ENCODE measurements around the gene TP53BP2.
A peak's percentile ranks its signal among the peaks of the same experiment; 100 is the strongest.
"Not testable (repeated sequence)": the region's sequence is repeated elsewhere in the genome, so short reads cannot be mapped to it uniquely, and the experiment has no call there.

TP53BP2 gene

GRCh38 chr1:223745731-223746130, 100.0 kb downstream of the TP53BP2 start:
- Histone ChIP-seq H3K9me3 (ENCODE audit: control insufficient read depth, low read length) (no peaks in the 10 kb centered on the region), H2AFZ (no peak overlapping the region), H3K4me1 (peaks cover 1% of the 10 kb centered on the region), H3K9ac (no peak overlapping the region), H3K27ac (no peak overlapping the region), H3K4me2 (ENCODE audit: low read length) (no peak overlapping the region), H3K36me3 (ENCODE audit: control insufficient read depth, insufficient read depth, low read length) (no peaks in the 10 kb centered on the region), H3K79me2 (no peaks in the 10 kb centered on the region), H3K27me3 (ENCODE audit: control insufficient read depth, insufficient read depth, low read length) (no peaks in the 10 kb centered on the region), H3K4me3 (ENCODE audit: low read depth, low read length) (no peak overlapping the region)
- TF ChIP-seq, protein P1, sequence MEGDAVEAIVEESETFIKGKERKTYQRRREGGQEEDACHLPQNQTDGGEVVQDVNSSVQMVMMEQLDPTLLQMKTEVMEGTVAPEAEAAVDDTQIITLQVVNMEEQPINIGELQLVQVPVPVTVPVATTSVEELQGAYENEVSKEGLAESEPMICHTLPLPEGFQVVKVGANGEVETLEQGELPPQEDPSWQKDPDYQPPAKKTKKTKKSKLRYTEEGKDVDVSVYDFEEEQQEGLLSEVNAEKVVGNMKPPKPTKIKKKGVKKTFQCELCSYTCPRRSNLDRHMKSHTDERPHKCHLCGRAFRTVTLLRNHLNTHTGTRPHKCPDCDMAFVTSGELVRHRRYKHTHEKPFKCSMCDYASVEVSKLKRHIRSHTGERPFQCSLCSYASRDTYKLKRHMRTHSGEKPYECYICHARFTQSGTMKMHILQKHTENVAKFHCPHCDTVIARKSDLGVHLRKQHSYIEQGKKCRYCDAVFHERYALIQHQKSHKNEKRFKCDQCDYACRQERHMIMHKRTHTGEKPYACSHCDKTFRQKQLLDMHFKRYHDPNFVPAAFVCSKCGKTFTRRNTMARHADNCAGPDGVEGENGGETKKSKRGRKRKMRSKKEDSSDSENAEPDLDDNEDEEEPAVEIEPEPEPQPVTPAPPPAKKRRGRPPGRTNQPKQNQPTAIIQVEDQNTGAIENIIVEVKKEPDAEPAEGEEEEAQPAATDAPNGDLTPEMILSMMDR (IDR thresholded peaks at IDR 0.05): no peak

DNA sequence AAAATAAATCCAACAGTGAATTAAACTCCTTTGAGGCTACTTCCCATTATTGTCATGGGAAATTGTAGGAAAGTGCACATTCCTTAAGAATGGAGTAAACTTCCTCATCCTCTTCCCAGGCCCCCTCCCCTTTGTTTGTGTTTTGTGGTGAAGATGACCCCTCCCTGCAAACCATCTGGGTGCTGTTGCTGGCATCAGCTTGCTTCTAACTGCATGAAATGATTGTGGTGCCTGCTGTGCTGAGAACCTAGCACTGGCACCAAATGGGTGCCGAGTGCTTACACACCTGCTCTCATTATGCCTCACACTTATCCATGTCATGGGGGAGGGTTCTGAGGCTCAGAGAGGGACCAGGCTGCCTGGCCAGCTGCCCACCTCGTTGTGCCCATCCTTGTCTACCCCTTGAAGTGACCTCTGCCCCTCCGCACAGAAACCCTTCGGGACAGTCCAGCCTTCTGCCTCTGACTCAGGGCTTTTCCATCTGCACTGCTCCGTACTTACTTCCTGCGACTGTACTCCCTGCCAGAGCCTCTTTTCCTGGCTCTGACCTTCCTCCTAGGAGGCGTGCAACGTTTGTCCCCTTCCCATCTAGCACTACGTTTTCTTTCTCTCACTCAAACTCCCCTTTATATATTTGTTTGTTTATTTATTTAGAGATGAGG, 102.8 kb downstream of the TP53BP2 start:
- no peaks in the 10 kb centered on the region for H3K36me3 ChIP-seq (ENCODE audit: control insufficient read depth, insufficient read depth, low read length)
- peaks cover 9% of the 10 kb centered on the region for H3K4me1 ChIP-seq

GRCh38 chr1:223741861-223742260, 103.9 kb downstream of the TP53BP2 start:
- no peak overlapping the region for H3K27ac ChIP-seq
- H3K4me3 ChIP-seq (ENCODE audit: low read depth, low read length): no peak overlapping the region
- TF ChIP-seq, protein P1 (IDR thresholded peaks at IDR 0.05): no peak
- no peaks in the 10 kb centered on the region for H3K9me3 ChIP-seq (ENCODE audit: control insufficient read depth, low read length)
- no peak overlapping the region for H3K9ac ChIP-seq
- no peaks in the 10 kb centered on the region for H3K79me2 ChIP-seq
- no peaks in the 10 kb centered on the region for H3K36me3 ChIP-seq (ENCODE audit: control insufficient read depth, insufficient read depth, low read length)
- H3K4me2 ChIP-seq (ENCODE audit: low read length): no peak overlapping the region
- H3K4me1 ChIP-seq: peaks cover 9% of the 10 kb centered on the region
- no peaks in the 10 kb centered on the region for H3K27me3 ChIP-seq (ENCODE audit: control insufficient read depth, insufficient read depth, low read length)
- H2AFZ ChIP-seq: no peak overlapping the region

More for the DNA sequence above, 102.8 kb downstream of the TP53BP2 start:
- H3K27me3 ChIP-seq (ENCODE audit: control insufficient read depth, insufficient read depth, low read length): no peaks in the 10 kb centered on the region
- no peak overlapping the region for H2AFZ ChIP-seq
- H3K9ac ChIP-seq: no peak overlapping the region
- no peaks in the 10 kb centered on the region for H3K79me2 ChIP-seq
- no peak overlapping the region for H3K27ac ChIP-seq
- TF ChIP-seq, protein P1 (IDR thresholded peaks at IDR 0.05): no peak
- no peak overlapping the region for H3K4me3 ChIP-seq (ENCODE audit: low read depth, low read length)
- no peaks in the 10 kb centered on the region for H3K9me3 ChIP-seq (ENCODE audit: control insufficient read depth, low read length)
- no peak overlapping the region for H3K4me2 ChIP-seq (ENCODE audit: low read length)

DNA sequence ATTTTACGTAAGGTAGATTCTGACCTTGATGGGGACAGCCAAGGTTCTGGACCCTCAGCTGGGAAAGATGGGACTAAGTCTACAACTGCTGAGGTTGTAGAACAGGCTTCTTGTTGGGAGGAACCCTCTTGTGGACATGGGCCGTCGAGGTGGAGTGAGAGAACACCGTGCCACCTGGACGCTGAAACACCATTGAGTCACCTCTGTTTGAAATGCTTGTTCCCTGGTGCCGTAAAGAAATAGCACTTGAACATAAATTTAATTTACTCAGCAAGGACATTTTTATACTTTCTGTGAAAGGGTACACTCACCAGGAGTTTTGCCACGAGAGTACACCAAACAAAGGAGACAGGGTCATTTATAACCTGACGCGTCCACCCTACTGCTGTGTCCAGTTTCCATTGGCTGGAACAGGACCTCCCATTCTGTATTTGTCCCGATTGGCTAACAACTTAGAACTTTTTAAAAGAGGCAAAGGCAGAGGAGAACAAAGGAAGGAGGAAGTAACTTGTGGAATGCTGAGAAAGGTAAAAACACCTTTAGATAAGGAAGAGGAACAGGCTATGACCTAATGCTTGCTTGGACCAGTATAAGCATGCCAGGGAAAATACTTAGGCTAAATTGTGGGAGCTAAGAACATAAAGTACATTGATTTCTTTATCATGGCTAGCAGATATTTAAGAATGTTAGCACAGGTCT, 105.6 kb downstream of the TP53BP2 start:
- H2AFZ ChIP-seq; H3K9me3 ChIP-seq (ENCODE audit: control insufficient read depth, low read length); H3K27me3 ChIP-seq (ENCODE audit: control insufficient read depth, insufficient read depth, low read length); H3K36me3 ChIP-seq (ENCODE audit: control insufficient read depth, insufficient read depth, low read length); H3K4me1 ChIP-seq; H3K79me2 ChIP-seq; H3K9ac ChIP-seq; H3K4me3 ChIP-seq (ENCODE audit: low read depth, low read length): not testable (repeated sequence)
- Histone ChIP-seq H3K4me2 (ENCODE audit: low read length) (peak overlapping the region; percentile 28), H3K27ac (peak overlapping the region; percentile 49)

DNA sequence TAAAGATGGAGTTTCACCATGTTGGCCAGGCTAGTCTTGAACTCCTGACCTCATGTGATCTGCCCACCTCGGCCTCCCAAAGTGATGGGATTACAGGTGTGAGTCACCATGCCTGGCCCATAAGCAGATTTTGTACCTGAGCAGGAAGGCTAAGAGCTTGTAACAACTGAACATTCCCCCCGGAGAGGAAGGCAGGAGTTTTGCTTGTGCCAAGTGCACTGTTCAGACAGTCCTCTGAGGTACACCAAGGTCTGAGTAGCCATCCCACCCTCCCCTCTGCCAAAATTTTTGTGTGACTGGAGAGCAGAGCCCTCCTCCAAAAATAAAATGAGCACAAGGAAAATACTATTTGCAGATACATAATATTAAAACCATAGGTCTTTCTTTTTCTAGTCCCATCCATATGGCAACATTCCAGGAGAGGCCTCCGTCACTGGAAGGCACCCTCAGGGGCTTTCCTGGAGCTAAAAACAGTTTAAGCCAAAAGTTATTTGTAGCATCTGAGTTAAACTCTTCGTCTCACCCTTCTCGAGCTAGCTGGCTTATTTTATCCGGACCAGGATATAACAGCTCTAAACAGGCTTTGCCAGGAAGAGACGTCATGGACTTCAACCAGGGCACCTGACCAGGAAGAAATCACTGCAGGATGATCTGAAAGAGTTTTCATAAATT, 106.2 kb downstream of the TP53BP2 start:
- Histone ChIP-seq H3K27me3 (ENCODE audit: control insufficient read depth, insufficient read depth, low read length) (no peaks in the 10 kb centered on the region), H3K79me2 (peaks cover 10% of the 10 kb centered on the region), H3K9ac (no peak overlapping the region), H3K9me3 (ENCODE audit: control insufficient read depth, low read length) (no peaks in the 10 kb centered on the region), H3K4me3 (ENCODE audit: low read depth, low read length) (no peak overlapping the region), H3K4me1 (peaks cover 9% of the 10 kb centered on the region), H3K4me2 (ENCODE audit: low read length) (peak overlapping the region; percentile 28), H3K27ac (peak overlapping the region; percentile 49), H2AFZ (no peak overlapping the region), H3K36me3 (ENCODE audit: control insufficient read depth, insufficient read depth, low read length) (no peaks in the 10 kb centered on the region)
- TF ChIP-seq, protein P1 (IDR thresholded peaks at IDR 0.05): no peak
